Trophoblast cell (in vitro differentiated cells and primary cell): ENCODE results near the gene KRT27.

Experiments
- DNase-seq, 2 donors: peaks; one replicate each; pipeline ENCODE4 v3.0.0-alpha.2; 2016
- H2AFZ ChIP-seq: 2 replicates; pipeline ENCODE4 v1.6.1; 2013; ENCODE audit warnings: low read length, moderate library complexity, mild to moderate bottlenecking; ENCODE audit not compliant: insufficient read depth, poor library complexity
- H2AK5ac ChIP-seq: 2 replicates; pipeline ENCODE4 v1.6.1; 2013; ENCODE audit warnings: mild to moderate bottlenecking, low read length
- H2BK120ac ChIP-seq: 2 replicates; pipeline ENCODE4 v1.6.1; 2013; ENCODE audit warnings: low read length, mild to moderate bottlenecking, moderate library complexity; ENCODE audit not compliant: insufficient read depth, poor library complexity
- H2BK12ac ChIP-seq: 2 replicates; pipeline ENCODE4 v1.6.1; 2013; ENCODE audit warnings: mild to moderate bottlenecking, low read length, moderate library complexity
- H2BK5ac ChIP-seq: 2 replicates; pipeline ENCODE4 v1.6.1; 2013; ENCODE audit warnings: low read length, low read depth, moderate library complexity, mild to moderate bottlenecking; ENCODE audit not compliant: poor library complexity
- H3K14ac ChIP-seq: 2 replicates; pipeline ENCODE4 v1.6.1; 2013; ENCODE audit warnings: mild to moderate bottlenecking, low read length
- H3K18ac ChIP-seq: 2 replicates; pipeline ENCODE4 v1.6.1; 2013; ENCODE audit warnings: mild to moderate bottlenecking, low read length
- H3K23ac ChIP-seq: 2 replicates; pipeline ENCODE4 v1.6.1; 2013; ENCODE audit warnings: low read length
- H3K27ac ChIP-seq: 2 replicates; pipeline ENCODE4 v1.5.1; 2013; ENCODE audit warnings: low read depth, mild to moderate bottlenecking, inconsistent platforms, low read length, moderate library complexity
- H3K27me3 ChIP-seq: 2 replicates; pipeline ENCODE4 v1.6.1; 2013; ENCODE audit warnings: inconsistent platforms, mild to moderate bottlenecking, low read length, moderate library complexity; ENCODE audit not compliant: insufficient read depth
- H3K36me3 ChIP-seq, 2 experiments: 1 replicate in 1 of 2; 2 replicates in 1 of 2; pipeline ENCODE4 v1.6.1; 2013; ENCODE audit warnings: low read length in 2 of 2, mild to moderate bottlenecking in 2 of 2, moderate library complexity in 1 of 2; ENCODE audit not compliant: insufficient read depth in 2 of 2, control insufficient read depth in 1 of 2
- H3K4ac ChIP-seq: 2 replicates; pipeline ENCODE4 v1.6.1; 2013; ENCODE audit warnings: low read depth, mild to moderate bottlenecking, low read length, moderate library complexity
- H3K4me1 ChIP-seq, 2 experiments: 1 replicate in 1 of 2; 2 replicates in 1 of 2; pipeline ENCODE4 v1.6.1; 2013; ENCODE audit warnings: low read length in 2 of 2, mild to moderate bottlenecking in 2 of 2, moderate library complexity in 1 of 2; ENCODE audit not compliant: insufficient read depth in 2 of 2, control insufficient read depth in 1 of 2
- H3K4me2 ChIP-seq: 2 replicates; pipeline ENCODE4 v1.6.1; 2013; ENCODE audit warnings: inconsistent platforms, mild to moderate bottlenecking, low read length, moderate library complexity
- H3K4me3 ChIP-seq: 2 replicates; pipeline ENCODE4 v1.5.1; 2013; ENCODE audit warnings: mild to moderate bottlenecking, low read depth, low read length, inconsistent platforms
- H3K79me1 ChIP-seq: one replicate; pipeline ENCODE4 v1.6.1; 2013; ENCODE audit warnings: low read length
- H3K79me2 ChIP-seq: 2 replicates; pipeline ENCODE4 v1.6.1; 2013; ENCODE audit warnings: low read length, mild to moderate bottlenecking; ENCODE audit not compliant: control insufficient read depth, insufficient read depth, poor library complexity
- H3K9ac ChIP-seq: 2 replicates; pipeline ENCODE4 v1.6.1; 2013; ENCODE audit warnings: mild to moderate bottlenecking, low read length
- H3K9me3 ChIP-seq: 2 replicates; pipeline ENCODE4 v1.6.1; 2013; ENCODE audit warnings: low read depth, mild to moderate bottlenecking, control low read depth, inconsistent platforms, low read length; ENCODE audit not compliant: insufficient read depth
- H4K12ac ChIP-seq: 2 replicates; pipeline ENCODE4 v1.6.1; 2013; ENCODE audit warnings: low read depth, mild to moderate bottlenecking, low read length, moderate library complexity
- H4K8ac ChIP-seq: 2 replicates; pipeline ENCODE4 v1.6.1; 2013; ENCODE audit warnings: low read depth, mild to moderate bottlenecking, low read length, moderate library complexity
- H4K91ac ChIP-seq: one replicate; pipeline ENCODE4 v1.6.1; 2013; ENCODE audit warnings: low read depth, mild to moderate bottlenecking, low read length, moderate library complexity
- WGBS: extraction: QIAGEN DNeasy Blood & Tissue Kit; methylation state at CpG from one replicate; pipeline ENCODE4 v1.1.7; 2013; ENCODE audit warnings: missing lambda C conversion rate; ENCODE audit not compliant: insufficient read length, insufficient coverage; ENCODE audit errors: extremely low coverage; 5-methylcytosine and 5-hydroxymethylcytosine counted together

The KRT27 gene

DNA sequence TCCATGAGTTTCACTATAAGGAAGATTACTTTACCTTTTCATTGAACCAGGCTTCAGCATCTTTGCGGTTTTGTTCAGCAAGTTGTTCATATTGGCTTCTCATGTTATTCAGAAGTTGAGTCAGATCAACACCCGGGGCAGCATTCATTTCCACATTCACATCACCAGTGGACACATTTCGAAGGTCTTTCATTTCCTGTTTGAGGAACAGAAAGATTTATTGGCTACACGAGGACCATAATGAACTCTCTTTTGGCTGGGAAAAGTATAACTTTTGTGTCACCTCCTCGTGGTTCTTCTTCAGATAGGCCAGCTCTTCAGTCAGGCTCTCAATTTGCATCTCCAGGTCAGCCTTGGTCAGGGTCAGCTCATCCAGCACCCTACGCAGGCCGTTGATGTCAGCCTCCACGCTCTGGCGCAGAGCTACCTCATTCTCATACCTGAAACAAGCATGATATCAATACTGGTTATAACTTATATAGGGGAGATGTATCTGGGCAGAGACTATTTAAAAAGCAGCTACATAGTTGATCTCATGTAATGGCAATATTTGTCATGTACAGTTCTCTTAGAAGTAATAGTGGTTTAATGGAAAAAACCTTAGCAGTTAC lies 38.0 kb upstream of the KRT27 start:
- no peak overlapping the region for H2AK5ac ChIP-seq
- no peak overlapping the region for H2BK120ac ChIP-seq
- no peak overlapping the region for H3K9ac ChIP-seq
- no peak overlapping the region for H4K91ac ChIP-seq
- no peak overlapping the region for H3K4me2 ChIP-seq
- H3K79me2 ChIP-seq: peaks cover 2% of the 10 kb centered on the region
- H3K79me1 ChIP-seq: peaks cover 3% of the 10 kb centered on the region
- H3K4ac ChIP-seq: no peak overlapping the region
- H3K27ac ChIP-seq: no peak overlapping the region
- no peak overlapping the region for H3K4me3 ChIP-seq
- H3K23ac ChIP-seq: no peak overlapping the region
- H3K27me3 ChIP-seq: no peaks in the 10 kb centered on the region
- DNase-seq: no peak
- no peaks in the 10 kb centered on the region for H3K4me1 ChIP-seq
- no peak overlapping the region for H2BK12ac ChIP-seq
- peaks cover 1% of the 10 kb centered on the region for H3K9me3 ChIP-seq
- H4K8ac ChIP-seq: no peak overlapping the region
- no peak overlapping the region for H3K18ac ChIP-seq
- peaks cover 0 to 9% of the 10 kb centered on the region in 2 experiments for H3K36me3 ChIP-seq
- no peak overlapping the region for H4K12ac ChIP-seq
- no peak overlapping the region for H3K14ac ChIP-seq
- WGBS: no CpG with 5 or more reads among the region's 9 CpGs
- no peak overlapping the region for H2BK5ac ChIP-seq
- H2AFZ ChIP-seq: no peak overlapping the region

DNA sequence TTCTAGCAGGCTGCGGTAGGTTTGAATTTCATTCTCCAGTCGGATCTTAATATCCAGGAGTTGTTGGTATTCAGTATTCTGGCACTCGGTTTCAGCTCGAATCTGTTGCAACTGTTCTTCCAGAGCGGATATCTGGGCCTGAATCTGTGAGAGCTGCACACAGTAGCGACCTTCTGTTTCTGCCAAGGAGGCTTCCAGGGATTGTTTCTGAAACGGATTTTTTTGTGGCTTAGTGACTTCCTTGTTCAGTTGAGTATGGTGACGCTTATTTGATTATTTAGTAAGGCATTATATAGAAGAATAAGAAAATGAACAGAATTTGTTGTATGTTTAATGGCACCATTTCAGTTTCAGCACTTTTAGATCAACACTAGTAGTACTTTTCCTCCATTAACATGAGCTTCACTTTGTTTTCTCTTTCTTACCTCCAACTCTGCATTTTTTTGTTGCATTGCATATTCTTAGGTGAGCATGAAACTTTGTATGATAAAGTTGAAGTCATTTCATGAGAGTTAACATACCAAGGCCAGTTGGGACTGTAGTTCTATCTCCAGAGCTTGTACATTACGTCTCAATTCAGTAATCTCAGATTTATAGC lies 37.3 kb upstream of the KRT27 start:
- Histone ChIP-seq H3K23ac (no peak overlapping the region), H3K4me1 (no peaks in the 10 kb centered on the region), H2AFZ (no peak overlapping the region), H3K9ac (no peak overlapping the region), H3K79me2 (peaks cover 2% of the 10 kb centered on the region), H3K4me2 (peak overlapping the region; percentile 58), H4K91ac (no peak overlapping the region), H3K4me3 (no peak overlapping the region), H2BK120ac (no peak overlapping the region), H3K9me3 (peaks cover 1% of the 10 kb centered on the region), H4K8ac (peak overlapping the region; percentile 90), H2BK12ac (no peak overlapping the region), H3K27ac (no peak overlapping the region), H3K27me3 (no peaks in the 10 kb centered on the region), H2BK5ac (no peak overlapping the region), H3K79me1 (peaks cover 3% of the 10 kb centered on the region), H2AK5ac (no peak overlapping the region), H3K18ac (no peak overlapping the region), H4K12ac (peak overlapping the region; percentile 75), H3K36me3 (peaks cover 0 to 9% of the 10 kb centered on the region in 2 experiments), H3K4ac (no peak overlapping the region), H3K14ac (no peak overlapping the region)
- WGBS: no CpG with 5 or more reads among the region's 9 CpGs
- peak in 1 of 2 donors; percentile 49 for DNase-seq

DNA sequence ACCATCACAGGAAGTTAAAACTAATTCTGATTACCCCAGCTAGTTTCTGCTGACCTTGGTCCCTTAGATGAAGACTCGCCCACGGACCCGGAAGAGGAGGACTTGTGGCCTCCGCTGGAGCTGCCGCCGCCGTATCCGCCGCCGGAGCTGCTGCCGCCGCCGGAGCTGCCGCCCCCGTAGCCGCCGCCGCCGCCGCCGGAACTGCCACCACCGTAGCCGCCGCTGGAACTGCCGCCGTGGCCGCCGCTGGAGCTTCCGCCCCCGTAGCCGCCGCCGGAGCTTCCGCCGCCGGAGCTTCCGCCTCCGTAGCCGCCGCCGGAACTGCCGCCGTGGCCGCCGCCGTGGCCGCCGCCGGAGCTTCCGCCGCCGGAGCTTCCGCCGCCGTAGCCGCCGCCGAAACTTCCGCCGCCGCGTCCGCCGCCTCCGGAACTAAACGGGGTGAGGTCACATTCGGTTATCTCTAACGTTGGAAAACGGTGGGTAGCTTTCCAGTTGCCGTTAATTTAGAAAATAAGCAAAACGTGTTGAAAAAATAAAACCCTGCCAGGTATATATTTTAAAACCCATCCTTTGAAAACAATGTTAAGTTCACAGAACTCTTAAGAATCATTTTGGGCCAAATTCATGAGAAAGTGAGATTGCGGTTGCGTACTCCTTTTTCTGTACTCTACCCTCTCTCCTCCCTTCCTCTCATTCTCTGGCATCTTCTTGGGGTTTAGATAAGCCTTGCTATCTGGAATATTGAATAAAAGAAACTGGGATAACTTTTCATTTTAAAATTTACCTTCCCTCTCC lies 36.6 kb upstream of the KRT27 start:
- Histone ChIP-seq H2BK5ac (peak overlapping the region; percentile 89), H3K79me2 (peaks cover 2% of the 10 kb centered on the region), H3K36me3 (peaks cover 0 to 9% of the 10 kb centered on the region in 2 experiments), H3K4me1 (no peaks in the 10 kb centered on the region), H3K9me3 (peaks cover 1% of the 10 kb centered on the region), H2BK120ac (peak overlapping the region; percentile 98), H3K9ac (no peak overlapping the region), H2BK12ac (no peak overlapping the region), H3K79me1 (peaks cover 3% of the 10 kb centered on the region), H3K4me3 (peak overlapping the region; percentile 80), H3K23ac (no peak overlapping the region), H3K4ac (peak overlapping the region; percentile 96), H4K12ac (peak overlapping the region; percentile 100), H4K8ac (peak overlapping the region; percentile 100), H2AK5ac (no peak overlapping the region), H3K27me3 (no peaks in the 10 kb centered on the region), H3K4me2 (peak overlapping the region; percentile 63), H3K18ac (peak overlapping the region; percentile 100), H2AFZ (peak overlapping the region; percentile 100), H3K14ac (peak overlapping the region; percentile 100), H4K91ac (peak overlapping the region; percentile 99), H3K27ac (peak overlapping the region; percentile 96)
- no CpG with 5 or more reads among the region's 73 CpGs for WGBS
- peak; percentile 61 to 83 for DNase-seq

DNA sequence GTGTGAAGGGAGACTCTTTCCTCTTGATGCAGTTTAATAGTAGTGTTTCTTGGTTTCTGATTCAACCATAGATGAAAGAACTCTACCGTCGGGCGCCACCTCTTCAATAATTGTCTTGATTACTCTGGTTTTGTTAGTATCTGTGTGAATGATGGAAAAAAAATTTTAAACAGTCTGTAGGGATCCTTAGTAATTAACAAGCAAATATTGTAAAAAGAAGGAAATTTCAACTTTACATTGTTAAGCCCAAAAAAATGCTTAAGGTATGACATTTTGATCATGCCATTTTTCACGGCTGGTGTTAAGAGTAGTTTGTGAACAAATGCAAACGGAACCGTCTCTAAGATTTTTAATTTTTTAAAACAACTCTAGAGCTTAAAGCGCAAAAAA lies 36.0 kb upstream of the KRT27 start:
- Histone ChIP-seq H4K91ac (peak overlapping the region; percentile 99), H3K4ac (no peak overlapping the region), H3K4me3 (peak overlapping the region; percentile 80), H2AFZ (peak overlapping the region; percentile 100), H4K12ac (no peak overlapping the region), H3K9ac (no peak overlapping the region), H3K27me3 (no peaks in the 10 kb centered on the region), H3K79me2 (peaks cover 2% of the 10 kb centered on the region), H2AK5ac (no peak overlapping the region), H3K18ac (no peak overlapping the region), H3K4me2 (peak overlapping the region; percentile 63), H4K8ac (peak overlapping the region; percentile 100), H2BK5ac (no peak overlapping the region), H2BK12ac (no peak overlapping the region), H3K79me1 (peaks cover 3% of the 10 kb centered on the region), H3K23ac (no peak overlapping the region), H3K27ac (peak overlapping the region; percentile 96), H3K36me3 (peaks cover 0 to 9% of the 10 kb centered on the region in 2 experiments), H3K14ac (no peak overlapping the region), H2BK120ac (peak overlapping the region; percentile 98), H3K9me3 (peaks cover 1% of the 10 kb centered on the region), H3K4me1 (no peaks in the 10 kb centered on the region)
- DNase-seq: no peak
- no CpG with 5 or more reads among the region's 7 CpGs for WGBS
